GM12874 (cell line): ENCODE results near the gene SLC24A4.

Experiments used
- CTCF ChIP-seq: IDR thresholded peaks from 2 replicates; pipeline ENCODE4 v1.5.1; 2011; ENCODE audit warnings: low read depth, mild to moderate bottlenecking, control low read depth, low read length, moderate library complexity; ENCODE audit not compliant: insufficient read depth

SLC24A4 gene

GRCh38 chr14:92308716-92309115, 14.2 kb upstream of the SLC24A4 start:
- TF ChIP-seq CTCF, result no peak

DNA sequence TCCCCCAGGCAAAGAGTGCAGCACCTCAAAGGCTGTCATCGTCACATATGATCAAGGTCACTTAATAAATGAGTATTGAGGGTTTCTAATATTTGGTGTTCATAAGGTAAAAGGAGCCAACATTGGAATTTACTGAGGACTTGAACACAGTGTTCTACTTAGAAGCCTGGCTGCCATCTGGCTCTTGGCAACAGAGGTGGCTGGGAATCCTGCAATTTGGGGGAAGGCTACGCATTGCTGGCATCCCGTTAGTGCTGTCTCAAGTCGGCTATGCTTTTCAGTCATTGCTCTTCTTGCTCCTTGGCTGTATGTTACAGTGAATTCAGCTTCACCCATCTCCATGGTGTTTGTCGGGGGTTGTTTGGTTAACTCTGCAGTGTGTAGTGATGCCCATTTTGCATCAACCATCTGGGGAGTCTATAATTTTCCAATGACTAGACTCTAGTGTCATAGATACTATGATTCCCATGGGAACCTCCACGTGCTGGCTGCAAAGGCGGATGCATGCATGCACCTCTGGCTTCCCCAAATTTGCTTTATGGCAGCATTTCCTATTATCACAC, 12.9 kb upstream of the SLC24A4 start:
- no peak for TF ChIP-seq CTCF

GRCh38 chr14:92310776-92311375, 12.1 kb upstream of the SLC24A4 start:
- no peak for TF ChIP-seq CTCF

DNA sequence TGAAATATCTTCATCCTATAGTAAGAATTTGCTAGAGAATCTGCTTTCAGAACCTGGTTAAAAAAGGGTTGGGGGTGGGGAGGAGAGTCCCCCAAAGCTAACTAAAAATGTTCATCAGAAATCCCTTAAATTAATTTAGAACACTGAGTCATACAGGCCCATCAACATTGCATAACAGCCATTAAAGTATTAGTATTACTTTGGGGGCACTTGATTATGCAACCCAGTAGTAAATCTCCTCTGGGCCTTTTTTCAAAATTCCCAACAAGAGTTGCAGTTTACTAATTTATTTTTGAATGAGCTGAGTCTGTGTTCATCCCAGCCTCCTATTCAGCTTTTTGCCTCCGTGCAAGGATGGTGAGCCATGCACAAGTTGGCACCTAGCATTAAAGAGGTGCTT, 8.8 kb upstream of the SLC24A4 start:
- no peak for TF ChIP-seq CTCF

DNA sequence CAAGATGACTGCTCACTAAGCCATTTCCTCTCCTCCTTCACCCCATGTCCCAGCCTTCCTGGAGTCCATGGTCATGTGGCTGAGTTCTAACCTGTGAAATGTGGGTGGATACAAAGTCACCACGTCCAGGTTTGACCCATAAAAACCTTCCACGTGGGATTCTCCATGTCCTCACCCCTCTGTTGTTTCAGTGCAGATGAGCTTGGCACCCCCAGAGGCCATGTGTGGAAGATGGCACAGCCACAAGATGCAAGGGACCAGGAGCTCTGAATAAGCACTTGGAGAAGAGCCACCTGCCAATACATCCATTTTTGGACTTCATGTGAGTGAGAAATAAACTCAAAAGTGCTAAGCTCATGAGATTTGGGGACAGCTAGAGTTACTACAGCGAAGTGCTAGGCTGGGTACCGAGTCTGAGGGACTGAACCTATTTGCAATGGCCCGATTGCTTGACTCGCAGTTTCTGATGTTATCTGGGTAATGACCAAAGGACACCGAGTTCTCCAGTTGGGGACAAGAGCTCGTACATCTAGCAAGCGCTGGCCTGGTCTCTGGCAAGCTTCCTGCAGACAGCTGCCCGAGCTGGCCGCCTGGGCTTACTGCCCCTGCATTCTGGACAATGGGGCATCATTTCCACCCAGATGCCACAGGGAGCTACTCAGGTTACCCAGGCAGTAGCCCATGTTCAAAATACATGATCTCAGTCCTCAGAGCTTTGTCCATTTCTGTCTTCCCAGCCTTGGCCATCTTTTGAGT, 7.7 kb upstream of the SLC24A4 start:
- no peak for TF ChIP-seq CTCF

DNA sequence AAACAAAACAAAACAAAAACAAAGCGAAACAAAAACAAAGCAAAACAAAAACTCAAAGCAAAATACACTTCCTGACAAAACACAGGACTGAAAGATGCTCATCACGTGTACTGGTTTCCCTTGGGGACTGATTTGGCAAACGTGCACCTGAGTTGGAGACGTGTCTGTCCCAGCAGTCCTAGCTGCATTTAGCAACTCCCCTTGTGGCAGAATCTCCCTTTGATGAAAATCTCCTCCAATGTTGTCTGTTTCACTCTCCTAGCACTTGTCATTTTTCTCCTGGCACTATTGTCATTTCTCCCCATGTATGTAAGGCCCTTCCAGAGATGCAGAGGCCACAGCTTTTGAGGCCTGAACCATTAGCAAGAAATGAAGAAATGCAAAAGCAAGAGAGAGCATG, 6.8 kb upstream of the SLC24A4 start:
- no peak for TF ChIP-seq CTCF

DNA sequence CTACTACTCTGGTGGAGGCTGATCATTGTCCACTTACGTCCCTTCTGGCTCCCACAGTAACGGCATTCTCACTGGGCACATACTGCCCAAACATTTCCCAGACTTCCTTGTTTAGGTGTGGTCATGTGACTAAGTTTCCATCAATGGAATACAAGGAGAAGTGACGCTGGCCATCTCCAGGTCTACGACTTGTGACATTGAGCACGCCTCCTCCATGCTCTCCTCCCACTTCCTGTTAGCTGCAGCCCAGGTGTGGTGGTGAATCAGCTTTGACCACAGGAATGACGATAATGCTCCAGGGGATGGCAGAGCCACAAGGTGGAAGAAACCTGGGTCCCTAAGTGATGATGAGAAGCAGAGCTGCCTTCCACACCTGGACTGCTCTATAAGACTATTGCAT, 6.0 kb upstream of the SLC24A4 start:
- no peak for TF ChIP-seq CTCF
